Progenitor cell of endocrine pancreas (in vitro differentiated cells): ENCODE results near the gene SESTD1. TPM values are rescaled to one million over a fixed set of nuclear protein-coding genes. Genes with fewer than 3 reads are reported as not detected.
"Not testable (repeated sequence)": the region's sequence is repeated elsewhere in the genome, so short reads cannot be mapped to it uniquely, and the experiment has no call there.

Source experiments
- DNase-seq: peaks from one replicate; pipeline ENCODE4 v3.0.0; 2021; ENCODE audit warnings: low spot score; ENCODE audit not compliant: unreplicated experiment
- H3K27ac Mint-ChIP-seq: 2 replicates; pipeline ENCODE4 v1.8.0; 2021; ENCODE audit warnings: mild to moderate bottlenecking, moderate library complexity, mixed read lengths
- H3K27me3 Mint-ChIP-seq: 2 replicates; pipeline ENCODE4 v1.8.0; 2021; ENCODE audit warnings: mixed read lengths
- H3K36me3 Mint-ChIP-seq: 2 replicates; pipeline ENCODE4 v1.8.0; 2022; ENCODE audit warnings: mixed read lengths; ENCODE audit not compliant: insufficient read depth
- H3K4me1 Mint-ChIP-seq: 2 replicates; pipeline ENCODE4 v1.8.0; 2021; ENCODE audit warnings: low read depth, mixed read lengths
- H3K4me3 Mint-ChIP-seq: 2 replicates; pipeline ENCODE4 v1.8.0; 2021; ENCODE audit warnings: low read depth, mild to moderate bottlenecking, moderate library complexity, mixed read lengths
- H3K9me3 Mint-ChIP-seq: 2 replicates; pipeline ENCODE4 v1.8.0; 2021; ENCODE audit warnings: low read depth, mixed read lengths
- CTCF ChIP-seq: fragments of 200-600 bp; sonication (generic); IDR thresholded peaks from one replicate; pipeline ENCODE4 v1.5.0; 2021; ENCODE audit warnings: antibody characterized with exemption, mild to moderate bottlenecking; ENCODE audit not compliant: unreplicated experiment
- total RNA-seq: library from RNA; stranded (reverse); gene quantifications from 2 replicates; pipeline ENCODE4 v1.2.1, GENCODE V29; 2021

The SESTD1 gene
- total RNA-seq, 1 donor from 2014 or later, result 108 TPM

DNA sequence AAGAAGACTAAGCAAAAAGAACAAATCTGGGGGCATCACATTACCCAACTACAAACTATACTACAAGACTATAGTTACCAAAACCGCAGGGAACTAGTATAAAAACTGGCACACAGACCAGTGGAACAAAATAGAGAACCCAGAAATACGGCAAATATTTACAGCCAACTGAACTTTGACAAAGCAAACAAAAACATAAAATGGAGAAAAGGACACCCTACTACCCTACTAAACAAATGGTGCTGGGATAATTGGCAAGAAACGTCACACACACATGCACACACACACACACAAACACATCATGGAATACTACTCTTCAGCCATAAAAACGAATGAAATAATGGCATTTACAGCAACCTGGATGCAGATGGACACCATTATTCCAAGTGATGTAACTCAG is 53.3 kb downstream of the SESTD1 start:
- peaks cover 37% of the 10 kb centered on the region for H3K9me3 Mint-ChIP-seq
- H3K4me3 Mint-ChIP-seq, result no peak overlapping the region
- H3K36me3 Mint-ChIP-seq, result peaks cover 43% of the 10 kb centered on the region
- TF ChIP-seq CTCF, result no peak
- H3K27me3 Mint-ChIP-seq, result no peaks in the 10 kb centered on the region
- no peak overlapping the region for H3K27ac Mint-ChIP-seq
- no peaks in the 10 kb centered on the region for H3K4me1 Mint-ChIP-seq
- DNase-seq, result no peak

DNA sequence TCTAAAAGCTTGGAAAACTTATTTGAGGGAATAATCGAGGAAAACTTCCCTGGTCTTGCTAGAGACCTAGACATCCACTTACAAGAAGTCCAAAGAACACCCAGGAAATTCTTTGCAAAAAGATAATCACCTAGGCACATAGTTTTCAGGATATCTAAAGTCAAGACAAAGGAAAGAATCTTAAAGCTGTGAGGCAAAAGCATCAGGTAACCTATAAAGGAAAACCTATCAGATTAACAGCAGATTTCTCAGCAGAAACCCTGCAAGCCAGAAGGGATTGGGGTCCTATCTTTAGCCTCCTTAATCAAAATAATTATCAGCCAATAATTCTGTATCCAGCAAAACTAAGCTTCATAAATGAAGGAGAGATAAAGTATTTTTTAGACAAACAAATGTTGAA is 56.4 kb downstream of the SESTD1 start:
- not testable (repeated sequence) for H3K4me3 Mint-ChIP-seq, H3K27me3 Mint-ChIP-seq, H3K27ac Mint-ChIP-seq, DNase-seq, H3K4me1 Mint-ChIP-seq
- peaks cover 25% of the 10 kb centered on the region for H3K9me3 Mint-ChIP-seq
- H3K36me3 Mint-ChIP-seq, result peaks cover 32% of the 10 kb centered on the region

DNA sequence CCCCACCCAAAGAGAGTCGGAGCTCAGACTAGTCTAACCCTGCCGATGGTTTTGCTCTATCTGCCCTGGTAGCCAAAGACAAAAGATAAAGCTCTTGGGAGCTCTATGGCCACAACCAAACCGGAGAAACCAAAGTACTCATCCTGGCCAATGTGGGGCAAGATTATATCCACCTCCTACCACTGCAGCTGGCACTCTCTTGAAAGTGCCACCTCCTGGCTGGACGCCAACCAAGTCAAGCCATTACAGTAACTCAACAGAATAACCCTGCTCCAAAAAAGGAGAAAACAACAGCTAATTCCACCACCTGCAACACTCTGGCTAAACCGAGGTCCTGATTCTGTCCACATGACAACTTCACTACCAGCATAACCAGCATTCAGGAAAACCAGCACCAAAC is 57.6 kb downstream of the SESTD1 start:
- no peak for DNase-seq
- no peak for TF ChIP-seq CTCF
- H3K36me3 Mint-ChIP-seq, result peaks cover 35% of the 10 kb centered on the region
- H3K27ac Mint-ChIP-seq, result no peak overlapping the region
- H3K4me1 Mint-ChIP-seq, result no peaks in the 10 kb centered on the region
- no peak overlapping the region for H3K4me3 Mint-ChIP-seq
- no peaks in the 10 kb centered on the region for H3K27me3 Mint-ChIP-seq
- H3K9me3 Mint-ChIP-seq, result peaks cover 30% of the 10 kb centered on the region

DNA sequence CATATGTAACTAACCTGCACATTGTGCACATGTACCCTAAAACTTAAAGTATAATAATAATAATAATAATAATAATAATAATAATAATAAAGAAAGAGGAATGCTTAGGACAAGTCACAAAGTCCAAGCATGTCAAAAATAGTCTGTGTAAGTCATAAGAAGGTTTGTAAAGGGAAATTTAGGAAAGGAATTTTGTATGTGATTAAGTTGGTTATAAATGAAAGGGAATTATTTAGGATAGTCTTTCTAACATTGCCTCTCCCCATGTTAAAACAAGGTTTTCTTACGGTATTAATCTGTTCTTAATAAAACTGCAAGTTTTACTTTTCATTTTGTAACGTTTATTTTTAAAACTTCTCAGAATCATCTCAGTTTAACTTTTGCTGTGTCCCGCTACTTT is 62.8 kb downstream of the SESTD1 start:
- Mint-ChIP-seq H3K4me1 (no peaks in the 10 kb centered on the region), H3K36me3 (peaks cover 21% of the 10 kb centered on the region), H3K27ac (no peak overlapping the region), H3K27me3 (no peaks in the 10 kb centered on the region), H3K4me3 (no peak overlapping the region), H3K9me3 (peaks cover 16% of the 10 kb centered on the region)
- no peak for DNase-seq
- no peak for TF ChIP-seq CTCF

DNA sequence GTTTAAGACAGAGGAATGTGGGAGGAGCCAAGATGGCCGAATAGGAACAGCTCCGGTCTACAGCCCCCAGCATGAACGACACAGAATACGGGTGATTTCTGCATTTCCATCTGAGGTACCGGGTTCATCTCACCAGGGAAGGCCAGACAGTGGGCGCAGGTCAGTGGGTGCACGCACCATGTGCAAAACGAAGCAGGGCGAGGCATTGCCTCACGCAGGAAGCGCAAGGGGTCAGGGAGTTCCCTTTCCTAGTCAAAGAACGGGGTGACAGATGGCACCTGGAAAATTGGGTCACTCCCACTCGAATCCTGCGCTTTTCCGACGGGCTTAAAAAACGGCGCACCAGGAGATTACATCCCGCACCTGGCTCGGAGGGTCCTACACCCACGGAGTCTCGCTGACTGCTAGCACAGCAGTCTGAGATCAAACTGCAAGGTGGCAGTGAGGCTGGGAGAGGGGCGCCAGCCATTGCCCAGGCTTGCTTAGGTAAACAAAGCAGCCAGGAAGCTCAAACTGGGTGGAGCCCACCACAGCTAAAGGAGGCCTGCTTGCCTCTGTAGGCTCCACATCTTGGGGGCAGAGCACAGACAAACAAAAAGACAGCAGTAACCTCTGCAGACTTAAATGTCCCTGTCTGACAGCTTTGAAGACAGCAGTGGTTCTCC is 68.6 kb downstream of the SESTD1 start:
- not testable (repeated sequence) for DNase-seq, H3K4me1 Mint-ChIP-seq, H3K27me3 Mint-ChIP-seq, H3K4me3 Mint-ChIP-seq, H3K27ac Mint-ChIP-seq
- peaks cover 43% of the 10 kb centered on the region for H3K36me3 Mint-ChIP-seq
- H3K9me3 Mint-ChIP-seq, result peaks cover 53% of the 10 kb centered on the region

DNA sequence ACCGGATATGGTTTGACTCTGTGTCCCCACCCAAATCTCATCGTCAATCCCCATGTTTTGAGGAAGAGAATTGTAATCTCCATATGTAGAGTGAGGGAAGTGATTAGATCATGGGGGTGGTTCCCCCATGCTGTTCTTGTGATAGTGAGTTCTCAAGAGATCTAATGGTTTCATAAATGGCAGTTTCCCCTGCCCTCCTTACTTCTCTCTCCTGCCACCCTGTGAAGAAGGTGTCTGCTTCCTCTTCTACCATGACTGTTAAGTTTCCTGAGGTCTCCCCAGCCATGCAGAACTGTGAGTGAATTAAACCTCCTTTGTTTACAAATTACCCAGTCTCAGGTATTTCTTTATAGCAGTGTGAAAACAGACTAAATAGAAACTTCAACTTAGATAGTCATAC is 69.5 kb downstream of the SESTD1 start:
- Mint-ChIP-seq H3K4me1 (no peaks in the 10 kb centered on the region), H3K27ac (no peak overlapping the region), H3K27me3 (no peaks in the 10 kb centered on the region), H3K36me3 (peaks cover 52% of the 10 kb centered on the region), H3K4me3 (no peak overlapping the region), H3K9me3 (peaks cover 62% of the 10 kb centered on the region)
- no peak for DNase-seq
- no peak for TF ChIP-seq CTCF
